HEK293T (cell line): Measurements from ENCODE around the gene FOXO1.

Experiments
- CTCF ChIA-PET: fragments of 350-600 bp; formaldehyde crosslinking; extraction: SDS; loops from one replicate; lab custom pipeline; 2021; ENCODE audit warnings: antibody characterized with exemption, inconsistent platforms; lab: Yijun Ruan, JAX
- POLR2A ChIA-PET: fragments of 350-600 bp; formaldehyde crosslinking; extraction: SDS; loops from one replicate; lab custom pipeline; 2020; ENCODE audit warnings: antibody characterized with exemption, inconsistent platforms; lab: Yijun Ruan, JAX
- DNase-seq: peaks from one replicate; pipeline ENCODE4 v3.0.0; 2012; ENCODE audit warnings: mixed read lengths; ENCODE audit errors: extremely low spot score
- ARNT ChIP-seq: fragments of 450-650 bp; IDR thresholded peaks from 2 replicates; pipeline ENCODE4 v1.6.1; 2017; ENCODE audit warnings: mild to moderate bottlenecking
- BHLHE40 ChIP-seq: fragments of 450-650 bp; IDR thresholded peaks from 2 replicates; pipeline ENCODE4 v1.6.1; 2016; ENCODE audit warnings: mild to moderate bottlenecking, moderate library complexity, borderline replicate concordance
- CTBP1 ChIP-seq: fragments of 450-650 bp; IDR thresholded peaks from 2 replicates; pipeline ENCODE4 v1.6.1; 2016; ENCODE audit warnings: borderline replicate concordance
- ELF4 ChIP-seq: fragments of 450-650 bp; IDR thresholded peaks from 2 replicates; pipeline ENCODE4 v1.6.1; 2017; ENCODE audit warnings: antibody characterized with exemption
- FOXA1 ChIP-seq: fragments of 450-650 bp; IDR thresholded peaks from 2 replicates; pipeline ENCODE4 v1.6.1; 2016; ENCODE audit warnings: mild to moderate bottlenecking
- FOXK2 ChIP-seq: fragments of 450-650 bp; IDR thresholded peaks from 2 replicates; pipeline ENCODE4 v1.6.1; 2016; ENCODE audit warnings: mild to moderate bottlenecking
- FOXM1 ChIP-seq: fragments of 450-650 bp; IDR thresholded peaks from 2 replicates; pipeline ENCODE4 v1.6.1; 2017; ENCODE audit warnings: mild to moderate bottlenecking, borderline replicate concordance
- HDGF ChIP-seq: fragments of 450-650 bp; IDR thresholded peaks from 2 replicates; pipeline ENCODE4 v1.6.1; 2017; ENCODE audit warnings: antibody characterized with exemption, borderline replicate concordance
- L3MBTL2 ChIP-seq: fragments of 450-650 bp; conservative IDR thresholded peaks from 2 replicates; pipeline ENCODE4 v1.6.1; 2016; ENCODE audit warnings: mild to moderate bottlenecking
- LEF1 ChIP-seq: fragments of 450-650 bp; IDR thresholded peaks from 2 replicates; pipeline ENCODE4 v1.6.1; 2017; ENCODE audit warnings: mild to moderate bottlenecking, borderline replicate concordance
- NFRKB ChIP-seq: fragments of 450-650 bp; IDR thresholded peaks from 2 replicates; pipeline ENCODE4 v1.6.1; 2016; ENCODE audit warnings: mild to moderate bottlenecking, moderate library complexity
- PKNOX1 ChIP-seq: fragments of 450-650 bp; IDR thresholded peaks from 2 replicates; pipeline ENCODE4 v1.6.1; 2016
- SP1 ChIP-seq: fragments of 450-650 bp; IDR thresholded peaks from 2 replicates; pipeline ENCODE4 v1.6.1; 2017
- SUZ12 ChIP-seq: fragments of 450-650 bp; IDR thresholded peaks from 2 replicates; pipeline ENCODE4 v1.6.1; 2016; ENCODE audit warnings: mild to moderate bottlenecking
- TARDBP ChIP-seq: fragments of 450-650 bp; IDR thresholded peaks from 2 replicates; pipeline ENCODE4 v1.6.1; 2016
- ZNF384 ChIP-seq: fragments of 450-650 bp; IDR thresholded peaks from 2 replicates; pipeline ENCODE4 v1.6.1; 2016

The FOXO1 gene

DNA sequence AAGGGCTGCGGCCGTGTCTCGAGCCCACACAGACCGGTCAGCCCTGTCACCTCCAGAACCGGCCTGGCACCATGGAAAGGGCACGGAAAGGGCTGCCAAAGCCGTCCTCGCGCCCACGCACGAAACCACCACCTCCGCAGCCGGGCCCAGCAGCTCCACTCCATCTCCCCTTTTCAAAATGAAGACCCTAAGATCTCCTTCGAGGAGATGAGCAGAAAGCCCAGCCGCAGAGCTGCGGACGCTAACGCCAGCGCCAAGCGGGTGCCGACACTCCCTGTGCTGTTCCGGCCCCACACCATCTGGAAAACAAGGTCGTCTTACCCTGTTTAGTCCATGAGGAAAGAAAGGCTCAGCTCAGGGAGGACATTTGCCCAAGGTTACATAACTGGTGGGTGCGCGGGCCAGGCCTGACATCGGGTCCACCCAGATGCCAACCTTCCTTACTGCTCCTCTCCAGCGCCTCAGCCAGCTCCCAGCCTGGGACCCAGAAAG, 131.1 kb downstream of the FOXO1 start:
- DNase-seq = no peak
- CTCF ChIA-PET = no interaction called here
- TF ChIP-seq PKNOX1 (no peak), SUZ12 (no peak), FOXM1 (no peak), ARNT (no peak), FOXK2 (no peak), NFRKB (no peak), ELF4 (no peak), BHLHE40 (no peak), ZNF384 (no peak), L3MBTL2 (no peak), FOXA1 (no peak), CTBP1 (no peak)
- POLR2A ChIA-PET = no interaction called here

- POLR2A ChIA-PET = no interaction called here
- DNase-seq = no peak
- CTCF ChIA-PET = no interaction called here
- TF ChIP-seq HDGF (no peak), FOXK2 (no peak), FOXA1 (no peak), ZNF384 (no peak), SP1 (no peak), PKNOX1 (no peak), CTBP1 (no peak), TARDBP (no peak), BHLHE40 (no peak)
These were observed 132.0 kb downstream of the FOXO1 start for GRCh38 chr13:40534456-40534855.

- CTCF ChIA-PET = no interaction called here
- POLR2A ChIA-PET = no interaction called here
- DNase-seq = no peak
- TF ChIP-seq PKNOX1 = no peak
- no peak for TF ChIP-seq FOXA1
- no peak for TF ChIP-seq HDGF
- TF ChIP-seq SP1 = no peak
- TF ChIP-seq ARNT = no peak
- no peak for TF ChIP-seq TARDBP
- no peak for TF ChIP-seq NFRKB
- no peak for TF ChIP-seq CTBP1
- no peak for TF ChIP-seq ELF4
- TF ChIP-seq LEF1 = no peak
- TF ChIP-seq ZNF384 = no peak
- no peak for TF ChIP-seq L3MBTL2
- no peak for TF ChIP-seq FOXK2
- TF ChIP-seq FOXM1 = no peak
- no peak for TF ChIP-seq BHLHE40
- no peak for TF ChIP-seq SUZ12
These were observed 133.4 kb downstream of the FOXO1 start for GRCh38 chr13:40533072-40533471.

GRCh38 chr13:40530961-40531360, 135.5 kb downstream of the FOXO1 start:
- TF ChIP-seq SP1 (no peak), LEF1 (no peak), ELF4 (no peak), SUZ12 (no peak), BHLHE40 (no peak), PKNOX1 (no peak), FOXK2 (no peak), ARNT (no peak), CTBP1 (no peak), FOXM1 (no peak), TARDBP (no peak), L3MBTL2 (no peak), FOXA1 (no peak)
- no peak for DNase-seq
- POLR2A ChIA-PET = no interaction called here
- CTCF ChIA-PET = no interaction called here

GRCh38 chr13:40528881-40529280, 137.6 kb downstream of the FOXO1 start:
- no peak for DNase-seq
- CTCF ChIA-PET = no interaction called here
- POLR2A ChIA-PET = no interaction called here
- no peak for TF ChIP-seq SP1
- TF ChIP-seq CTBP1 = no peak
- TF ChIP-seq BHLHE40 = no peak
- TF ChIP-seq HDGF = no peak
- TF ChIP-seq SUZ12 = no peak
- no peak for TF ChIP-seq L3MBTL2
- TF ChIP-seq LEF1 = no peak
- TF ChIP-seq ZNF384 = no peak
- no peak for TF ChIP-seq ARNT
- no peak for TF ChIP-seq NFRKB
- TF ChIP-seq TARDBP = no peak
- TF ChIP-seq FOXA1 = no peak
- no peak for TF ChIP-seq PKNOX1
- no peak for TF ChIP-seq ELF4
- TF ChIP-seq FOXM1 = no peak
- TF ChIP-seq FOXK2 = no peak
